ENCODE measurements around the gene MAD2L2. TPM values are rescaled to one million over a fixed set of nuclear protein-coding genes. Genes with fewer than 3 reads are reported as not detected.

Gene MAD2L2
- total RNA-seq, 1 donor from 2014 or later = 20.1 TPM

DNA sequence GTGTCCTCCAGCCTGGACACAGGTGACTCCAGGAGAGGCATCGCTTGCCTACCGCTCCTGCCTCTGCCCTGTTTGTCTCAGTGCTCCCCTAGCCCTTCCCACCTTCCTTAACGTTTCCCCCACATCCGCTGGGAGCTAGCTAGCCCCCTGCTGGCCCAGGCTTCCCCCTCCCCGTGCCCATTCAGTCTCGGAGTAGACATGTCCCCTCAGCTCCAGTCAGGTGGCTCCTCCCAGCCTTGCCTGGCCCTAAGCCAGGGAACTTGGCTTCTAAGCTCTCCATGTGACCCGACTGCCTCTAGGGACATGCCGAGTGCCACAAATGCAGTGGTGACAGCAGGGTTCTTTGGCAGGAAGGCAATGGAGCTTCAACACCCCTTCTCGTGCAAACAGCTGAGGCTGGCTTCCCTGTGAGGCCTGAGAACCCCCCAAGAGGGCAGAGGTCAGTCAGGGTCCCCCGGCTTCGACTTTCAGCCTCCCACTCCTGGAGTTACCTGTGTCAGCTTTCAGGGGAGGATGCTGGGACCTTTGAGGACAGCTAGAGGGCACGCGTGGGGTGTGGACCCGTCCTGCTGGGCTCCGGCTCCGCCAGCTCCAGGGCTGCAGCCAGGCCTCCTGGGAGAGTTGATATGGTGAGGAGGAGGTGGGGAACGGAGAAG lies 26.8 kb upstream of the MAD2L2 start:
- intact Hi-C loops (cut with DNase I) = no loop called here
- DNase-seq (ENCODE audit: missing footprints) = peak; percentile 75
- ATAC-seq = peak; percentile 87

DNA sequence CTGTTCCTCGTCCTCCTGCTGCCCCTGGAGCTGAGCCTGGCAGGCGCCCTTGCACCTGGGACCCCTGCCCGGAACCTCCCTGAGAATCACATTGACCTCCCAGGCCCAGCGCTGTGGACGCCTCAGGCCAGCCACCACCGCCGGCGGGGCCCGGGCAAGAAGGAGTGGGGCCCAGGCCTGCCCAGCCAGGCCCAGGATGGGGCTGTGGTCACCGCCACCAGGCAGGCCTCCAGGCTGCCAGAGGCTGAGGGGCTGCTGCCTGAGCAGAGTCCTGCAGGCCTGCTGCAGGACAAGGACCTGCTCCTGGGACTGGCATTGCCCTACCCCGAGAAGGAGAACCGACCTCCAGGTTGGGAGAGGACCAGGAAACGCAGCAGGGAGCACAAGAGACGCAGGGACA lies 25.3 kb upstream of the MAD2L2 start:
- ATAC-seq (no peak), DNase-seq (ENCODE audit: missing footprints) (no peak)
- intact Hi-C loops (cut with DNase I) = no loop called here

GRCh38 chr1:11705596-11705995 lies 24.6 kb upstream of the MAD2L2 start:
- intact Hi-C loops (cut with DNase I) = no loop called here
- ATAC-seq = no peak

DNA sequence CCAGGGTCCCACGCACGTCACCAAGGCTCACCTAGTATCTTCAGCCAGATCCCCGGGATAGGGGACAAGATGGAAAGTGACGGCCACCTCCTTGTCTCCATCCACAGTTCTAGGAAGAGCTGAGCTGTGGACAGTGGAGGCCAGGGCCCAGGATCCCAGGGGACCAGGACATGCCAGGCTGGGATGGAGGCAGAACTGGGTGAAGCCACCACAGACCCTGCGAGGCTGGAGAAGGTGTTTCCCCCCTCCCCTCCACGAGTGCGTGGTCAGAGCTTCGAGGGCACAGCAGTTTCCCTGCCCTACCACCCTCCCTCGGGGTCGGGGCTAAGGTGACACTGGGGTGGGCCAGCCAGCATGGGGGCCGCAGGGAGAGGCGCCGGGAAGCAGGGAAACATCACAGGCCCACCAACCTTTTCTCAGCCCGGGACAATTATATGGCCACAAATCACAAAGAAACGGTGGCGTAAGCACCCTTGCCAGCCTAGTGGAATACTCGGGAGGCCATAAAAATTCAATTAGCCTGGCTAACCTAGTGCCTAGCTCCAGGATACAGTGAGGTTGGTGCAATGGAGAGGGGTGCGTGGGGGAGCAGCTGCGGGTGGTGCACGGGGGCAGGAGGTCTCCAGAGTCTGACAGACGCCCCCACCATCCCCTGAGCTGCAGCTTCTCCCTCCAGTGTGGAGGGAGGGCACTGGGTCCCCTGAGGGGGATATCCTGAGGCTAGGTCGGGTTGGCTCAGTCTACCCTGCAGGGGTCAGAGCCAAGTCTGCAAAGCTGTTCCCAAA lies 23.9 kb upstream of the MAD2L2 start:
- ATAC-seq (no peak), DNase-seq (ENCODE audit: missing footprints) (peak; percentile 22)
- intact Hi-C loops (cut with DNase I) = no loop called here

More at GRCh38 chr1:11705596-11705995, 24.6 kb upstream of the MAD2L2 start:
- DNase-seq (ENCODE audit: missing footprints) = no peak

DNA sequence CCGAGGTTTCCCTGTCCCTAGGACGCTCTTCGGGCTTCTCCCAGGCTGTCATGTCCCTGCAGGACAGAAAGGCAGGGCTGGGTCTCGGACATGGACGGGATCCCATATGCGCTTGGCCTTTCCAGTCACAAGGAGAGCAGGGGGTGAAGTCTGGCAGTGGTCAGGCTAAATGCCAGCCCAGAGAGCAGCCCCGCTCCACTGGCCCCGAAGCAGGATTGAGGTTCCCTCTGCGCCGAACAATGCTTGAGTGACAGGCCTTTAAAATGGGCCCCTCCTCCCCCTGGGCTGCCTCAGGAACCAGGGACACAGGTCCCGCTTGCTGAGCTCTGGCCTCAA lies 23.2 kb upstream of the MAD2L2 start:
- peak; percentile 9 for DNase-seq (ENCODE audit: missing footprints)
- intact Hi-C loops (cut with DNase I) = no loop called here
- ATAC-seq = no peak

GRCh38 chr1:11703357-11704193 lies 22.6 kb upstream of the MAD2L2 start:
- peak; percentile 16 for DNase-seq (ENCODE audit: missing footprints)
- intact Hi-C loops (cut with DNase I) = no loop called here
- ATAC-seq = no peak

DNA sequence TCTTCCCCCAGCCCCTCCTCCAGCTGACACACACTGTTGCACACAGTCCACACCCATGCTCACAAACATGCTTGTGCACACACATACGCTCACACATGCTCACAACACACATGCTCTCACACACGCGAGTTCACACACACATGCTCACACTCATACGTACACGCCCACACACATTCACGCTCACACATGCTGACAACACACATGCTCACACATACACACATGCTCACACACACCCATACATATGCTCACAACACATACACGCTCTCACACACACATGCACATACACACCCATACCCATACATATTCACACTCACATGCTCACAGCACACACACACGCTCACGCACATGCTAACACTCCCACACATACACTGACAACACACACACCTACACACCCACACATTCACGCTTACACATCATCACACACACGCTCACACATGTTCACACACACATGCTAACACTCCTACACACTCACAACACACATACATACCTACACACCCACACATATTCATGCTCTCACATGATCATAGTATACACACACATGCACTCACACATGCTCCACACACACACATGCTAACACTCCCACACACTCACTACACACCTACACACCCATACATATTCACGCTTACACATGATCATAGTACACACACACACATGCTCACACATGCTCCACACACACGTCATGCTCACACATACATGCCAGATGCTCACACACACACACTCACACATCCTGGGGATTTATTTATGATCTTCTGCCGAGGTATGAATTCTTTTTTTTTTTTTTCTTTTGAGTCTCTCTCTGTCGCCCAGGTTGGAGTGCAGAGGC lies 21.2 kb upstream of the MAD2L2 start:
- intact Hi-C loops (cut with DNase I) = no loop called here

GRCh38 chr1:11701551-11701961 lies 20.6 kb upstream of the MAD2L2 start:
- intact Hi-C loops (cut with DNase I) = no loop called here
- ATAC-seq = no peak

More for the DNA sequence above, 21.2 kb upstream of the MAD2L2 start:
- peak; percentile 43 for DNase-seq (ENCODE audit: missing footprints)
- ATAC-seq = no peak

GRCh38 chr1:11700601-11701467 lies 19.9 kb upstream of the MAD2L2 start:
- intact Hi-C loops (cut with DNase I) = no loop called here
- peak; percentile 65 for DNase-seq (ENCODE audit: missing footprints)
- no peak for ATAC-seq

More at GRCh38 chr1:11701551-11701961, 20.6 kb upstream of the MAD2L2 start:
- peak; percentile 43 for DNase-seq (ENCODE audit: missing footprints)

GRCh38 chr1:11697893-11698210 lies 16.9 kb upstream of the MAD2L2 start:
- peak; percentile 21 for DNase-seq (ENCODE audit: missing footprints)
- ATAC-seq = no peak
- intact Hi-C loops (cut with DNase I) = no loop called here

DNA sequence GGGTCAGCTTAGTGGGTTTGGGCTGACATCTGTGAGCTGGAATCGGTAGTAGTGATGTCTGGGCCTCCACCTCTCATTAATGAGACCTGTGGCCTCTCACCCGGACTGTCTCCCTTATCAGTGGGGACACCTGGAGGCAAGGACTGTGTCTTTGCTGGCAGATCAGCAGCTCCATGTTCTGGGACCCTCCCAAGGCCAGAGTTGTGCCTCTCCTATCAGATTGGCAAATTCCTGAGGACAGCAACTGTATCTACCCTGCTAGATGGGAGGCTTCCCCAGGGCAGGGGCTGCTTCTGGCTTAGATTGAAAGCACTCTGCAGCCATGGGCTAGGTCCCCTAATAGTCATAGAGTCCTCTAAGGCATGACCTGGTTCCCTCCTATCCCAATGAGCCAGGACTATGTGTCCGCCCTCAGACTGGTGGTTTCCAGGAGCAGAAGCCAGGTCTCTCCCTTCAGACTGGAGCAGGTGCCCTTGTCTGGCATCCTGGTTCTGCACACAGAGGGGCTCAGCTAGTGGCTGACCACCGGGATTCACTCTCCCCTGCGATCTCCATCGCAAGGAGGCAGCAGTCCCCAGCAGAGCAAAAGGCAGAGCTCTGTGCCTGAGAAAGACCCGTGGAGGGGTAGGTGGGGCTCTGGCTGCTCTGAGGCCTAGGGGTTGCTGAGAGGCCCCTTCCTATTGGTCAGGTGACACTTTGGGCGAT lies 16.4 kb upstream of the MAD2L2 start:
- intact Hi-C loops (cut with DNase I) = no loop called here
- ATAC-seq = no peak

GRCh38 chr1:11695861-11696260 lies 14.9 kb upstream of the MAD2L2 start:
- no peak for DNase-seq (ENCODE audit: missing footprints)
- no peak for ATAC-seq
- intact Hi-C loops (cut with DNase I) = no loop called here

More for the DNA sequence above, 16.4 kb upstream of the MAD2L2 start:
- DNase-seq (ENCODE audit: missing footprints) = peak; percentile 18

DNA sequence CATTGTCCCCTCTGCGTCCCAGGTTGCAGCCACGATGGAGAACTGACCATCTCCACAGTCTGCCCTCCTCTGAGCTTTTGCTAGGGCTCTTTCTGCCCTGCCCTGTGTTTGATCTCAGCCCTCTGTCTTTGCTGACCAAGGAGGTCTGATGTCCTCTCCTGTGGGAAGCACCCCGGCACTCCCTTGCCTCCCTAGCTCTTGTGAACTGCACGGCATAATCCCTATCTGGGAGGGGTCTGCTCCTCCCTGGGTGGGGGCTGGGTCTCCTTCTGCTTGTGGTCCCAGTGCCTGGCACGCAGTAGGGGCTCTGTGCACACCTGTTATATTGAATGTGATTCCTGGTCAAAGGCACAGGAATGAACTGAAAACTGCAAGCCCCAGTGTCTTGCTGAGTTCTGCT lies 13.0 kb upstream of the MAD2L2 start:
- no peak for DNase-seq (ENCODE audit: missing footprints)
- intact Hi-C loops (cut with DNase I) = no loop called here
- ATAC-seq = no peak

GRCh38 chr1:11693024-11693590 lies 12.2 kb upstream of the MAD2L2 start:
- intact Hi-C loops (cut with DNase I) = no loop called here
- DNase-seq (ENCODE audit: missing footprints) = no peak
- ATAC-seq = no peak

GRCh38 chr1:11691928-11692711 lies 11.2 kb upstream of the MAD2L2 start:
- DNase-seq (ENCODE audit: missing footprints) (no peak), ATAC-seq (no peak)

GRCh38 chr1:11691302-11691914 lies 10.5 kb upstream of the MAD2L2 start, which contains the start of gene DRAXIN:
Gene DRAXIN (plus strand): TSS chr1:11691710. CDS start chr1:11706259, 14,549 bp downstream.
- intact Hi-C loops (cut with DNase I) = no loop called here
- ATAC-seq = no peak
- no peak for DNase-seq (ENCODE audit: missing footprints)

More at GRCh38 chr1:11691928-11692711, 11.2 kb upstream of the MAD2L2 start:
- intact Hi-C loops (cut with DNase I) = no loop called here

Data from Right ventricle myocardium inferior (tissue), 1 donor.